SW480 (cell line): ENCODE measurements around the gene WRAP53.
"Not testable (repeated sequence)": the region's sequence is repeated elsewhere in the genome, so short reads cannot be mapped to it uniquely, and the experiment has no call there.

Experiments used
- DNase-seq: peaks from one replicate; pipeline ENCODE4 v3.0.0-alpha.2; 2016; ENCODE audit warnings: low spot score

WRAP53 gene

GRCh38 chr17:7687908-7688807 is at the start of gene WRAP53:
TSS of gene WRAP53 (plus strand) at chr17:7688477. CDS start at chr17:7688649, 172 bp downstream.
- DNase-seq: peak; percentile 99

GRCh38 chr17:7640783-7641182 is 47.5 kb upstream of the WRAP53 start:
- no peak for DNase-seq

GRCh38 chr17:7641635-7642034 is 46.6 kb upstream of the WRAP53 start:
- not testable (repeated sequence) for DNase-seq

GRCh38 chr17:7644775-7645174 is 43.5 kb upstream of the WRAP53 start:
- no peak for DNase-seq

GRCh38 chr17:7646457-7646856 is 41.8 kb upstream of the WRAP53 start:
- no peak for DNase-seq

- DNase-seq: no peak
Observed at GRCh38 chr17:7647018-7647417, 41.3 kb upstream of the WRAP53 start.

GRCh38 chr17:7650509-7651096 is 37.7 kb upstream of the WRAP53 start, which contains the start of gene ATP1B2:
TSS of gene ATP1B2 (plus strand) at chr17:7650926. CDS start at chr17:7651519, 593 bp downstream.
- DNase-seq: peak; percentile 87

GRCh38 chr17:7651097-7651664 is 37.1 kb upstream of the WRAP53 start:
- DNase-seq: no peak

- no peak for DNase-seq
Observed at GRCh38 chr17:7651665-7652387, 36.5 kb upstream of the WRAP53 start.

GRCh38 chr17:7652388-7653356 is 35.6 kb upstream of the WRAP53 start:
- DNase-seq: no peak

GRCh38 chr17:7654832-7655540 is 33.3 kb upstream of the WRAP53 start:
- DNase-seq: no peak

GRCh38 chr17:7655541-7655840 is 32.8 kb upstream of the WRAP53 start:
- no peak for DNase-seq

- no peak for DNase-seq
Observed at GRCh38 chr17:7656958-7657609, 31.2 kb upstream of the WRAP53 start.

- DNase-seq: no peak
Observed at GRCh38 chr17:7667656-7668406, 20.4 kb upstream of the WRAP53 start.

- DNase-seq: no peak
Observed at GRCh38 chr17:7668482-7668881, 19.8 kb upstream of the WRAP53 start.

GRCh38 chr17:7673239-7673638 is 15.0 kb upstream of the WRAP53 start:
- DNase-seq: no peak

- no peak for DNase-seq
Observed at GRCh38 chr17:7674934-7675333, 13.3 kb upstream of the WRAP53 start.

GRCh38 chr17:7676533-7676932 is 11.7 kb upstream of the WRAP53 start:
- DNase-seq: no peak

GRCh38 chr17:7677388-7678067 is 10.7 kb upstream of the WRAP53 start:
- DNase-seq: no peak
